DND-41 (cell line): Measurements from ENCODE around the gene GNG13.

Experiments
- ATAC-seq: fragments of 200-7000 bp; cut with Tn5 transposase; 3 replicates; pipeline ENCODE4 v1.9.1; 2021; ENCODE audit warnings: low read depth; ENCODE audit not compliant: insufficient read depth
- DNase-seq: peaks from one replicate; pipeline ENCODE4 v3.0.0-alpha.2; 2020
- H2AFZ ChIP-seq: 2 replicates; pipeline ENCODE4 v1.6.0; 2012; ENCODE audit warnings: low read depth, low read length
- H3K27ac ChIP-seq: 2 replicates; pipeline ENCODE4 v1.5.1; 2012; ENCODE audit warnings: low read length, inconsistent platforms
- H3K27me3 ChIP-seq: fragments of 200-600 bp; sonication (generic); 2 replicates; pipeline ENCODE4 v1.6.0; 2012; ENCODE audit warnings: low read length, mild to moderate bottlenecking, inconsistent platforms; ENCODE audit not compliant: insufficient read depth, poor library complexity
- H3K36me3 ChIP-seq: 2 replicates; pipeline ENCODE4 v1.5.1; 2012; ENCODE audit warnings: low read length, inconsistent platforms; ENCODE audit not compliant: insufficient read depth
- H3K4me1 ChIP-seq: 2 replicates; pipeline ENCODE4 v1.5.1; 2012; ENCODE audit warnings: mild to moderate bottlenecking, low read length; ENCODE audit not compliant: insufficient read depth
- H3K4me2 ChIP-seq: 2 replicates; pipeline ENCODE4 v1.6.0; 2012; ENCODE audit warnings: mild to moderate bottlenecking, moderate library complexity, low read length, inconsistent platforms; ENCODE audit not compliant: insufficient read depth
- H3K4me3 ChIP-seq, 2 experiments: fragments of 200-600 bp in 1 of 2; shearing (Covaris generic) in 1 of 2; 2 replicates each; pipeline ENCODE4 v1.5.1; 2012 to 2016; ENCODE audit warnings: inconsistent platforms in 2 of 2, low read length in 2 of 2, mild to moderate bottlenecking in 2 of 2, low read depth in 1 of 2, moderate library complexity in 1 of 2
- H3K79me2 ChIP-seq: 2 replicates; pipeline ENCODE4 v1.6.0; 2012; ENCODE audit warnings: low read length, inconsistent platforms; ENCODE audit not compliant: insufficient read depth
- H3K9ac ChIP-seq: 2 replicates; pipeline ENCODE4 v1.6.0; 2012; ENCODE audit warnings: low read depth, mild to moderate bottlenecking, inconsistent platforms, low read length, moderate library complexity
- H3K9me3 ChIP-seq: 2 replicates; pipeline ENCODE4 v1.5.1; 2012; ENCODE audit warnings: low read length, moderate library complexity, mild to moderate bottlenecking, inconsistent platforms; ENCODE audit not compliant: insufficient read depth, severe bottlenecking
- H4K20me1 ChIP-seq: 2 replicates; pipeline ENCODE4 v1.6.0; 2012; ENCODE audit warnings: low read length; ENCODE audit not compliant: insufficient read depth
- EZH2 ChIP-seq: IDR thresholded peaks from 3 replicates; pipeline ENCODE4 v1.6.1; 2012; ENCODE audit warnings: borderline replicate concordance, low read depth, mild to moderate bottlenecking, moderate library complexity, low read length, inconsistent platforms; ENCODE audit not compliant: severe bottlenecking
- TF ChIP-seq, protein P1 (sequence below): IDR thresholded peaks from 2 replicates; pipeline ENCODE4 v1.5.1; 2012; ENCODE audit warnings: borderline replicate concordance, low read length, moderate library complexity, mild to moderate bottlenecking; ENCODE audit not compliant: poor library complexity, severe bottlenecking; ENCODE audit errors: extremely low read depth

The GNG13 gene

DNA sequence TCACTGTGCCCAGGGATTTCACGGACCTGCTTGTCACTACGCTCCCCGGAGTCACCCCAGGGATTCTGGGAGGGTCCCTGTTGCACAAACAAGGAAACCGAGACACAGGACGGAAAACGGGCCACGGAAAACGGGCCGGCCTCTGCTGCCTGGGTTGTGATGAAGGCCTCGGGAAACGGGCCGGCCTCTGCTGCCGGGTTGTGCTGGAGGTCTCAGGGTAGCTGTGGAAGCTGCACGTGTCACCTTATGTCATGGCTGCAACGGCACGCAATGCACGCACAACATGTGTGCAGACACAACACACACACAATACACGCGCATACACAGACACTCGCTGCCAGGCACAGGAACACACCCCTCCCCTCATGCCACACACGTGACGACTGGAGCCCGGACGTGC lies 27.0 kb upstream of the GNG13 start:
- no peak for DNase-seq
- Histone ChIP-seq H3K27me3 (no peaks in the 10 kb centered on the region), H2AFZ (no peak overlapping the region), H3K4me1 (no peaks in the 10 kb centered on the region), H4K20me1 (no peaks in the 10 kb centered on the region; the same call in 1 of the 2 replicates), H3K9ac (no peak overlapping the region), H3K36me3 (no peaks in the 10 kb centered on the region), H3K27ac (no peak overlapping the region), H3K79me2 (no peaks in the 10 kb centered on the region), H3K4me2 (no peak overlapping the region), H3K9me3 (no peaks in the 10 kb centered on the region), H3K4me3 (no peak overlapping the region)
- no peak for TF ChIP-seq EZH2
- TF ChIP-seq, protein P1, sequence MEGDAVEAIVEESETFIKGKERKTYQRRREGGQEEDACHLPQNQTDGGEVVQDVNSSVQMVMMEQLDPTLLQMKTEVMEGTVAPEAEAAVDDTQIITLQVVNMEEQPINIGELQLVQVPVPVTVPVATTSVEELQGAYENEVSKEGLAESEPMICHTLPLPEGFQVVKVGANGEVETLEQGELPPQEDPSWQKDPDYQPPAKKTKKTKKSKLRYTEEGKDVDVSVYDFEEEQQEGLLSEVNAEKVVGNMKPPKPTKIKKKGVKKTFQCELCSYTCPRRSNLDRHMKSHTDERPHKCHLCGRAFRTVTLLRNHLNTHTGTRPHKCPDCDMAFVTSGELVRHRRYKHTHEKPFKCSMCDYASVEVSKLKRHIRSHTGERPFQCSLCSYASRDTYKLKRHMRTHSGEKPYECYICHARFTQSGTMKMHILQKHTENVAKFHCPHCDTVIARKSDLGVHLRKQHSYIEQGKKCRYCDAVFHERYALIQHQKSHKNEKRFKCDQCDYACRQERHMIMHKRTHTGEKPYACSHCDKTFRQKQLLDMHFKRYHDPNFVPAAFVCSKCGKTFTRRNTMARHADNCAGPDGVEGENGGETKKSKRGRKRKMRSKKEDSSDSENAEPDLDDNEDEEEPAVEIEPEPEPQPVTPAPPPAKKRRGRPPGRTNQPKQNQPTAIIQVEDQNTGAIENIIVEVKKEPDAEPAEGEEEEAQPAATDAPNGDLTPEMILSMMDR: no peak
- no peak for ATAC-seq

DNA sequence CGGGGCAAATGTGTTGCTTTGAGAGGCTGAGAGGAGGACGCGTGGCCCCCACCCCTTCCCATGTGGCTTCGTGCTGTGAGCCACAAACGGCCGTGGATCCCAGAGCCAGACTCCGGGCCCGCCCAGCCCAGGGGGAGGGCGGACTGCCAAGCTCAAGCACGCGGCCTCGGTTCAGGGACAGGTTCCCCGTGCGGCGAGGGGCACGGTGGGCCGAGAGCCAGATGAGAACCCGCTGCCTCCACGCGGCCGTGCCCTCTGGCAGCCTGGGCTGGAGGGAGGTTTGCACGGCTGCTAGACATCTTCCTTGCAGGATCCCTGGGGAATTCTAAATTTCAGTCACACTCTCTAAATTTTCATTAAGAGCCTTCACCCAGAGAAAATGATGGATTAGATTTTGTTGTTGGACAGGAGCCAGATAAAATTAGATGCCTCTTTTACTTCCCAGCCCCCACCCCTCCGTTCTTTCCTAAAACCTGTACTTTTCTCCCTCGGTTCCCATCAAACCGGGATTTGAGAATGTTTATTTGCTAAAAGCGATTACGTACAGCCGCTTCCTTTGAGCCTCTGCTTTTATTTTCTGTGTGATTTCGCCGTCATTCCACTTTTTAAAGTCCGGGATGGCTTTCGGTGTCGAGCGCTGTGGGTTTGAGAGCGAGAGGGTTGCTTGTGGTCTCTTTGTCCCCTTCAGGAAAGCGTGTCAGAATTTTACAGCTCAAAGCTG lies 25.0 kb upstream of the GNG13 start:
- TF ChIP-seq EZH2: no peak
- TF ChIP-seq, protein P1: no peak
- Histone ChIP-seq H3K27ac (no peak overlapping the region), H3K36me3 (no peaks in the 10 kb centered on the region), H2AFZ (no peak overlapping the region), H3K9me3 (no peaks in the 10 kb centered on the region), H3K9ac (no peak overlapping the region), H3K27me3 (no peaks in the 10 kb centered on the region), H3K4me3 (no peak overlapping the region), H4K20me1 (no peaks in the 10 kb centered on the region), H3K4me2 (no peak overlapping the region), H3K4me1 (no peaks in the 10 kb centered on the region), H3K79me2 (no peaks in the 10 kb centered on the region)
- DNase-seq (no peak), ATAC-seq (no peak)

DNA sequence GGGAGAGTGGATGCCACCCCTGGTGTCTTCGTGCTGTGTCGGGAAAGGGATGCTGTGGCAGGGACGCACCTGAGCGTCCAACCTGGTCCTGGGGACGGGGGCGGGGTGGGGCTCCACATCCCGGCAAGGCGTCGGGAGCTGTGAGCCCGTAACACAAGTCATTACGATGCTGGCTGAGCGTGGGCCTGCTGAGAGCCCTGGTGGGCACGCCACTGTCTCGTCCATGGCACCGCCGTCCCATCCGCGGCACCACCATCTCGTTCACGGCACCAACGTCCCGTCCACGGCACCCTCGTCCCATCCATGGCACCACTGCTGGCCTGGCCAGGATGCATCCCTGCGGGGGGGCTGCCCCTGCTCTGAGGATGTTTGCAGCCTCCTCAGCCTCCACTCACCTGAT lies 24.1 kb upstream of the GNG13 start:
- ATAC-seq: no peak
- H3K27me3 ChIP-seq: no peaks in the 10 kb centered on the region

More for the DNA sequence above, 24.1 kb upstream of the GNG13 start:
- Histone ChIP-seq H3K9ac (no peak overlapping the region), H3K9me3 (no peaks in the 10 kb centered on the region), H3K79me2 (no peaks in the 10 kb centered on the region), H3K27ac (no peak overlapping the region), H3K36me3 (no peaks in the 10 kb centered on the region), H2AFZ (no peak overlapping the region), H3K4me3 (no peak overlapping the region), H3K4me2 (no peak overlapping the region), H4K20me1 (no peaks in the 10 kb centered on the region), H3K4me1 (no peaks in the 10 kb centered on the region)
- no peak for DNase-seq
- TF ChIP-seq, protein P1: no peak
- TF ChIP-seq EZH2: no peak
